ENCODE results near the gene TRDMT1.

DNA sequence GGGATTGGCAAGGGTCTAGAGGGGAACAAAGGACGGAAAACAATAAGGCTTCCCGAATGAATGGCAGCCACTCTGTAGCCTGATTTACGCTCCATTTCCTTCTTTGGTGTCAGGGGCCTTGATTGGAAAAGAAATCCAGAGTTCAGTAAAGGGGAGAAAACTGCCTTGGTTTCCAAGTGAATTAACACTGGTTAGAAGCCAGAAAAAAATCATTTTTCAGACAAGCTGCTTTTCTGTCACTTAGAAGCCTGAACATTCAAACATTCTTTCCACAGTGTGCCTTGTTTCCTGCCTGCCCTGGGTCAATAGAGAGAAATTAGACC, 283 bp upstream of the TRDMT1 start:
- TF ChIP-seq, protein P1, sequence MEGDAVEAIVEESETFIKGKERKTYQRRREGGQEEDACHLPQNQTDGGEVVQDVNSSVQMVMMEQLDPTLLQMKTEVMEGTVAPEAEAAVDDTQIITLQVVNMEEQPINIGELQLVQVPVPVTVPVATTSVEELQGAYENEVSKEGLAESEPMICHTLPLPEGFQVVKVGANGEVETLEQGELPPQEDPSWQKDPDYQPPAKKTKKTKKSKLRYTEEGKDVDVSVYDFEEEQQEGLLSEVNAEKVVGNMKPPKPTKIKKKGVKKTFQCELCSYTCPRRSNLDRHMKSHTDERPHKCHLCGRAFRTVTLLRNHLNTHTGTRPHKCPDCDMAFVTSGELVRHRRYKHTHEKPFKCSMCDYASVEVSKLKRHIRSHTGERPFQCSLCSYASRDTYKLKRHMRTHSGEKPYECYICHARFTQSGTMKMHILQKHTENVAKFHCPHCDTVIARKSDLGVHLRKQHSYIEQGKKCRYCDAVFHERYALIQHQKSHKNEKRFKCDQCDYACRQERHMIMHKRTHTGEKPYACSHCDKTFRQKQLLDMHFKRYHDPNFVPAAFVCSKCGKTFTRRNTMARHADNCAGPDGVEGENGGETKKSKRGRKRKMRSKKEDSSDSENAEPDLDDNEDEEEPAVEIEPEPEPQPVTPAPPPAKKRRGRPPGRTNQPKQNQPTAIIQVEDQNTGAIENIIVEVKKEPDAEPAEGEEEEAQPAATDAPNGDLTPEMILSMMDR (IDR thresholded peaks at IDR 0.05; ENCODE audit: insufficient read depth, low read depth, low read length) = no peak
- no peak for TF ChIP-seq EZH2 (IDR thresholded peaks at IDR 0.05; ENCODE audit: insufficient read depth, low read length)
